ENCODE measurements around the gene DRC1. TPM values are rescaled to one million over a fixed set of nuclear protein-coding genes. Genes with fewer than 3 reads are reported as not detected.
"Not testable (repeated sequence)": the region's sequence is repeated elsewhere in the genome, so short reads cannot be mapped to it uniquely, and the experiment has no call there.

Gene DRC1
- total RNA-seq, 1 donor from 2014 or later: not detected

DNA sequence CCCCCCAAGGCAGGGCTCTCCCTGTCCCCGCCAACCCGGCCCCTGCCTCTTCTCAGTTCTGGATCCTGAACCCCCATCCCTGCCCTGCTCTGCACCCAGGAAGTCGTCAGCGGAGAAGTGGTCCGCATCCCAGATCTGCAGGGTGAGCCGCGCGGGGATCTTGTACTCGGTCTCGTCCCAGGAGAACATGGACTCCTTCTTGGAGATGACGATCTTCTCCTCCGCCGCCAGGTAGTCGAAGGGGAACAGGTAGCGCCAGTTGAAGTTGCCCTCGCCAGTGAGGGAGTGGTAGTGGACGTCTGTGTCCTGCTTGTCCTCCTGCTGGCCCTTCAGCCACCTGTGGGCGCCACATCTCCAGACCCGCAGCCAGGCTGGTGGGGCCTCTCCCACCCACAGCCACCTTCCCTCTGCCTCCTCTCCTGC, 59.9 kb downstream of the DRC1 start:
- no peak for ATAC-seq
- DNase-seq (ENCODE audit: low spot score): no peak

DNA sequence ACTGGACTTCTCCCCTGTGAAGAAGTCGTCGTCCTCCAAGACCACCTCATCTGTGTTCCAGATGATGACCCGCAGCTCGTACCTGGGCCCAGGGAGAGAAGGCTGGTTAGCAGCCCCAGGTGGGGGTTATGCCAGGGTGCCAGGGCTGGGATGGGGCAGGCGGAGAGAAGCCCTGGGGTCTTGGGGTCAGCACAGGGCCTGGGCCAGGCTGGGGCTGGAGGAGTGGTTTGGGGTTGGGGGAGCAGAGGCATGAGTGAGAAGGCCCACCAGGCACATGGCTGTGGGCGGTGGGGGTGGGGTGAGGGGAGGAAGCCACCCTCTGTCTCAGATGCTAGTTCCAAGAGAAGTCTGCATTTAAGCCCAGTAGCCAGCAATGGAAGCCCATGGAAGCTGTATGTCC, 60.4 kb downstream of the DRC1 start:
- DNase-seq (ENCODE audit: low spot score): no peak
- peak; percentile 7 for ATAC-seq

DNA sequence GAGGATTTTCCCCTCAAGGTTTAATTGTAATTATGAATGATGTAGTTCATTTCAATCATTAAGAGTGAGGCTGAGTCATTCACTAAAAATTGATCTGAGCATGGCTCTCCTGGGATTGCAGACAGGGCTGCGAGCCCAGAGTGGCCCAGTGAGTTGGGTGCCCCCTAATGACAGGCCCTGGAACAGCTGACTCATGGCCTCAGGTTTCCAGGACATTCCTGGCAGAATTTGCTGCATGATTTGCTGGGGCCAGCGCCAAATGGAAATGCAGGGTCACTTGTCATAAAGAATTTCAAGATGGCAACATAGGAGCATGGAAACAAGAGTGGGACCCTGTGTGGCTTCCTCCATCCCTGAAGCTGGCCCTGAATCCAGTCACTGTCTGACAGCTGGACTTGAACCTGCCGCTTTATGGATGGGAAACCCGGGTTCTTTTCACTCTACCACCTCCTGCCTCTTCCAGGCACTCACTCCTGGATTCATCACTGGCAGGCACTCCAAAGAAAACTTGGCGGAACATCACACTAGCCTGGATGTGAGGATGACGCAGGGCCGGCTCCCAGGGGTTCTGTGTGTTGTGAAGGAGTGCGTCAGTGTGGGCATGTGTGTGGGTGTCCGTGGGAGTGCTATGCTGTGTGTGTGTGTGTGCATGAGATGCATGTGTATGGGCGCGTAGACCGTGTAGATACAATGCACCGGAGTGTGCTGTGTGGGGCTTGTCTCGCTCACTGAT, 61.0 kb downstream of the DRC1 start:
- ATAC-seq (peak; percentile 95), DNase-seq (ENCODE audit: low spot score) (peak; percentile 69)

DNA sequence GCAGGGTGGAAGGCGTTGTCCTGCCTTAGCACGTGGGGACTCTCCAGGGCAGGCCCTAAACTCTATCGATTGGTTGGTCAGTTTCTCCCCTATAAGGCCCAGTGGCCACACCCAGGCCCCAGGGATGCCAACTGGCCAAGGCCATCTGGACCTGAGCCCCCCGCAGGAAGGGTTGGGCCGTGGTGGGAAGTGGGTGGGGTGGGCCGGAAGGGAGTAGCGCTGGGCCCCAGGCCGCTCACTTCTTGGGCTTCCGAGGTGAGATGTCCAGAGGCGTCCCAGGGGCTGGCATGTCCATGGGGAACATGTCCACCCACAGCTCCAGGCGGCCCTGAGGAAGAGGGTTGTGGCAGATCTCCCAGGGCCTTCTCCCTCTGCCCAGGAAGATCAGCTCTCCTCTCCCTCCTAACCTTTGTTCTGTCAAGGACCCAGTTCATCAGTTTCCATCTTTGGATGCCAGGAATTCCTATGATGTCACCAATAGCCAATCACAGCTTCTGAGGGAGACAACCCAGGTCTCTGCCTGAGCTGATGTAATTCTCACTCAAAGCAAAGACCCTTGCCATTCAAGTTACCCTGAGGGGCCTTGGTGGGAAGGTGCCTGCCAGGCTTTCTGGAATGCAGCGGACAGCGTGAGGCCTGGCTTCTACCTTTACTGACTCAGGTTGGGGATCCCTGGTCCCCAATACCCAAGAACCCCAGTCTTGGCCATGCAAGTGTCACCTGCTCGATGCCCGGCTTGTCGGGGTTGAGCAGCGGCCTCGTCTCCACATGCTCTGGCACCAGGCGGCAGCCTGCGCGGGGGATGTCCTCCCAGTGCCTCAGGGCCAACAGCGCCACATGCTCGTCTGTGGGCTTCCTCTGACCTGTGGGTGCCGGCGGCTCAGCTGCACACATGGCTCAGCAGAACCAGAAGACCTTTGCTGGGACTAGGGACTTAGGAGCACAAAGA, 61.8 kb downstream of the DRC1 start:
- DNase-seq (ENCODE audit: low spot score) (no peak), ATAC-seq (no peak)

DNA sequence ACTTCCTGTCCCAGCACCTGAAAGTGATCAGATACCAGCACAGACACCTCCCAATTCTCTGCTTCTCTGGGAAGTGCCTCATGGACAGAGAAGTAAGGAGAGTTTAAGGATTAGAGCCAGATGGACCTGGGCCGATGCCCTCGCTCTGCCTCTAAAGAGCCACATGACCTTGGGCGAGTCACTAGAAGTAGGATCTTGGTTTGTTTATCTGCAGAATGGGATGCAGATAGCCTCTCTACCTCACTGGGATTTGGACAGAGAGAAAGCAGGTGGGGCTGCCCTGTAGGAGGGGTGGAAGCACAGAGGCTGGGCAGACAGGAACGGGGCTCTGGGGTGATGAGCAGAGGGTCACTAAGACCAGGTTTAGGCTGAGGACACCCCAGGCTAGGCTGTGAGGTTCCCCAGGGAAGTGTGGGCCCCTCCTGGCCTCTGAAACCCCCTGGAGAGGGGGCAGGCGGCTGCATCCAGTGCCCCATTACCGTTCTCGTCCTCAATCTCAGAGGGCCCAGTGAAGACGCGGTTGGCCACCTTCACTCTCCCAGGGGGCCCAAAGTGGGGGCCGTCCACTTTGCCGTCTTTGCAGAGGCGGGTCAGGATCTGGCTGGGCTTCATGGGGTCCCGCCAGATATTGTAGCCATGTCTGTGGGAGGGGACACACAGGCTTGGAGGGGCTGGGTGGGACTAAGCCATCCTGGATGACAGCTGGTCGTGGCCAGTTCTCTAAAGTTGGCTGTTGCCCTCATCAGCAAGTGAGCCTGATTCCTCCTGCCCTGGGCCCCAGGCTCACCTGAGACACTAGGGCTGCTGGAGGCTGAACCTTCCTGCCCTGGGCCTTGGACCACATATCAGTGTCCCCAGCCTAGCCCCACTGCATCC, 62.9 kb downstream of the DRC1 start:
- DNase-seq (ENCODE audit: low spot score): no peak
- ATAC-seq: no peak

DNA sequence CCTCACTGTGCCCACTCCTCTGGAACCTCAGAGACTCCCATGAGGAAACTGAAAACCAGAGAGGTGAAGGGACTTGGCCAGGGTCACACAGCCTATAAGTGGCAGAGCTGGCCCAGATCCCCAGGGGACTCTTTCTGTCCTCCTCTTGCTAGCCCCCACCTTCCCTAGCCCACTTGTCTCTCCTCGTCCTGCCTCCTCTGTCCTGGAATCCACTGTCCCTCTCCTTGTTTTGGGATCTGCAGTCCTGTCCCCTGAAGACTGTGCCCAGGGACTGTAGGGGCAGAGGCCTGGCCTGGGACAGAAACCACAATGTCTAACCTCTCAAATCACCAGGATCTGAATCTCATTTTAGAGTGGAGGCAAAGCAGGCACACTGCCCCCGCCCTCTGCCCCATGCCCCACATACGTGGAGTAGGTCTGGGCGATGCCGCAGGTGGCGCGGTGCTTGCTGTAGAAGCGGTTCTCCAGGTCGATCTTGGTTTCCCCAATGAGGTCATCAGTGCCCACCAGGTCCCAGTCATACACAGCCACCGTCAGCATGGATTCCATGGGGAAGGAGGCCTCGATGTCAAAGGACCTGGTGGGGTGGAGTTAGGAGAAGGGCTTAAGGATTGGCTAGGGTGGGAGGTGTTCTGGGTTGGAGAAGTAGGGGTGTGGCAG, 63.7 kb downstream of the DRC1 start:
- ATAC-seq (no peak), DNase-seq (ENCODE audit: low spot score) (no peak)

DNA sequence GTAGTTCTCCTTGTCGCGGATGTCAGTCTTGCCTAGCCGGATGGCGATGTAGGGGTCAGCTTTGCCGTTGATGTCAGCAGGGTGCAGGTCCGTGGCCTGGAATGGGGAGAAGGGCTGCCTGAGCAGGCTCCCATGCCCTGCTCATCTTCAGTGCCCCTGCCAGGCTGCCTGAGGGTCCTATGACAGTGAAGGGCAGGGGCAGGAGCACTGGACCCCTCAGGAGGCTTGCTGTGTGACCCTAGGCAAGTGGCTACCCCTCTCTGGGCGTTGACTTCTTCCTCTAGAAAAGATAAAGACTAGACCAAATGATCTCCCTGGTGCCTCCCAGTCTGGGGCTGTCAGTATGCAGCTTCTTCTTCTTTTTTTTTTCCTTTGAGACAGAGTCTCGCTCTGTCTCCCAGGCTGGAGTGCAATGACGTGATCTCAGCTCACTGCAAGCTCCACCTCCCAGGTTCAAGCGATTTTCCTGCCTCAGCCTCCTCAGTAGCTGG, 64.3 kb downstream of the DRC1 start:
- ATAC-seq (no peak), DNase-seq (ENCODE audit: low spot score) (no peak)

DNA sequence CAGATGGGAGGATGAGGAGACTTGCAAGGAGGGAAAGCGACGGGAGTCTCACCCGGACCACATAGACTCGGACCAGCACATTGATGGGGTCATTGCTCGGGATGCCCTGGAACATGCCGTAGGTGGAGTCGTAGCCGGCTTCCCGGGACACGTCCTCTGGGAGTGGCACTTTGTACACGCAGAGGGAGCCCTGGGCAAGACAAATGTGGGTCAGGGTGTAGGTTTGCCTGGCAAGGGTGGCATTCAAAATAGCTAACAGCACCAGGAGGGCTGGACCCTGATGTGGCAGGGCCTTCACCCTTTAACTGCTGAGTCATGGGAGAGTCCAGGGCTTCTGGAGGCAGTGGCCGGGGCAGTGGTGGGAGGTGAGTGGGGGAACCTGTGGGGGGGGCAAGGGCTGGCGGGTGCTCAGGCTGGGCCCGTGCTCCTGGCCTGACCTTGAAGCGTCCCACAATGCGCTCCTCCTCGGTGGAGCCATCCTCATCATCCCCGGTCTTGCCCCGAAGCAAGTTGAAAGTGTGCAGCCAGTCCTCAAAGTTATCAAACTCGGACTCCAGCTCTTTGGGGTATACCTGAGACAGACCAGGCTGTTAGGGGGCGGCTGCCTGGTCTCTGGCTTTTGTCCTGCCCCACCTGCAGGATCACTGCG, 65.1 kb downstream of the DRC1 start:
- ATAC-seq (no peak), DNase-seq (ENCODE audit: low spot score) (no peak)

DNA sequence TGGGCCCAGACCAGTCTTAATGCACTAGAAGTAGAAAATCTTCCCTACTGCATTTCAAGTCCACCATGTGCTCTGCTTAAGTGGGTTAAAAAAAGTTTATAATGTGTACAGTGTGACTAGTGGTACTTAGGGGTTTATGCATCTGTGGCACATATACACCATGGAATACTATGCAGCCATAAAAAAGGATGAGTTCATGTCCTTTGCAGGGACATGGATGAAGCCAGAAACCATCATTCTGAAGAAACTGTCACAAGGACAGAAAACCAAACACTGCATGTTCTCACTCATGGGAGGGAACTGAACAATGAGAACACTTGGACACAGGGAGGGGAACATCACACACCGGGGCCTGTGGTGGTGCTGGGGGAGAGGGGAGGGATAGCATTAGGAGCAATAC, 66.8 kb downstream of the DRC1 start:
- not testable (repeated sequence) for ATAC-seq; DNase-seq (ENCODE audit: low spot score)

DNA sequence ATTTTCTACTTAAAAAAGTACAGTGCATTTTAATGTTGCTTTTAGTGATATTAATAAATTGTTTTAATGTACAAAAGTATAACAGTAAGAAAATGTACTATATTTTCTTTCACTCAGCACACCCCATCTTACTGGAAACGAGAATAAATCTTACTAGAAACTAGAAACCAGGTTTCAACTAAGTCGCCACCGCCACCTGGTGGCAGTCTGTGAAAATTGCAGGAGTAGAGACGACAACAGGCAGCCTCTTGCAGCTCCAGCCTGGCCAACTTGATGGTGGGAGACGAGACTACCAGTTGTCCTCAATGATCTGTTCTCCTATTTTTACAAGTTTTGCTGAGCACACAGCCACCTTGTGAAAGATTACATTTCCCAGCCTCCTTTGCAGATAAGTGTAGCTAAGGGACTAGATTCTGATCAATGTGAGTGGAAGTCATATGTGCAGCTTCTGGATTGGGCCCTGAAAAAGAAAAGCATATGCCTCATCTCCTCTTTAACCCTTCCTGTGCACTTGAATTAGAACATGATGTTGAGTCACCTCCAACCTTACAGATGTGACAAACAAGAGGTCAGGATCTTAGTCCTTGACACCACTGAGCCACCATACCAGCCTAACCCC, 67.5 kb downstream of the DRC1 start:
- peak; percentile 61 for ATAC-seq

DNA sequence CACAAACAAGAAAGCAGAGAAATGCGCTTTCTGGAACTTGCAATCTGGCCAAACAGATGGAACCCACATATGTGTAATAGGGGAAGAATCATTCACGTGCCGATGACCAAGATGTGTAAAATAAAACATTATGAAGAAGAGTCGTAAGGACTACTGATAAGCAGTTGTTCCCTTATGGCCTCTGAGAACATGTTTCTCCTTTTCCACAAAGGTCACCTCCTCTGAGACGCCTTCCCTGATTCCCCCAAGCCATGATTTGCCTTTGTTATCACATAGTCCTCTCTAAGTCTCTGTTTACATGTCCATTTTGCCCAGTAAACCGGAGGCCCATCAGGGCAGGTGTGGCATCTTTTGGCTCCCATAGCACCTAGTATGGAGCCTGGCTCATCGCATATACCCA, 68.2 kb downstream of the DRC1 start:
- ATAC-seq: no peak
- DNase-seq (ENCODE audit: low spot score): no peak

More for the DNA sequence above, 67.5 kb downstream of the DRC1 start:
- DNase-seq (ENCODE audit: low spot score): no peak

DNA sequence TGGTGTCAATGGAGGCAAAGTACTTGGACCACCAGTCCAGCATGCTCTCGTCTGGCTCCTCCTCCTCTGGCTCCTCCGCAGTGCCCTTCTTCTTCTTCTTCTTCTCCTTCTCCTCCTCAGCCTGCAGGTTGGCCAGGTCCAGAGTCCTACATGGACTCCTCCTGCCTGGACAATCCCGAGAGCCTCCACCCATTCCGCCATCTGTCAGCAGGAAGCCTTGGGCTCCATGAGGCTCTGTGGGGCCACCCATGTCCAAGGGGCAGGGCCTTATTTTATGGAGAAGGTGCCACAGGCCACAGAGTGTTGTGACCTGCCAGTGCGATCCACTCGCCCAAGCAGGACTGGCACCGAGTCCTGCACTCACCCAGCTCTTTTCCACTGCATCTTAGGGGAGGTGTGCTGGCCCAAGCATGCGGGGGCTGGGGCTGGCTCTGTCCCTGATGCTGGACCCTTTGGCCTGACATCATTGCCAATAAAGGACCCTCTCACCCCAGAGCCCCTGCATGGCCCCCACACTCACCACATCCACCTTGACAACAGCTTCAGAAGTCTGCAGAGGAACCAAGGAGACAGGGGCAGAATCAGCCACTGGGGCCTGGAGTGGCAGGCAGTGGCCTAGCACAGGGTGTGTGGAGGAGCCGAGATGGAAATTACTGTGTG, 69.0 kb downstream of the DRC1 start:
- DNase-seq (ENCODE audit: low spot score) (no peak), ATAC-seq (no peak)

DNA sequence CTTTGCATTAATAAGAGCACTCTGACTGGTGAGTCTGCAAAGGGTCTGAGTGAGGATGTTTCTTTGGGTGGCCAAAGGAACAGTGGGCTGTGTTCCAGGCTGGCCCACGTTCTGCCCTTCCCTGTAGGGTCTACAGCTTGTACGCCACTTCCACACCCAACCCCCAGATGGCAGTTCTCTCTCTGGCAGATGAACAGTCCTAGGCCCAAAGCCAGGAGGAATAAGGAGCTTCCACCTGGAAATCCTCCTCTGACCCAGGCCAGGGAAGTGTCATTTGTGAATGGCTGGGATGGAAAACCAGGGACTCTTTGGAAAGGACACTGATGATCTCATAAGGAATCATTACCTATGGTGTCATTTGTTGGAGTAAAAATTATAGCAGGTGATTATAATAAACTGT, 69.6 kb downstream of the DRC1 start:
- ATAC-seq (no peak), DNase-seq (ENCODE audit: low spot score) (no peak)

DNA sequence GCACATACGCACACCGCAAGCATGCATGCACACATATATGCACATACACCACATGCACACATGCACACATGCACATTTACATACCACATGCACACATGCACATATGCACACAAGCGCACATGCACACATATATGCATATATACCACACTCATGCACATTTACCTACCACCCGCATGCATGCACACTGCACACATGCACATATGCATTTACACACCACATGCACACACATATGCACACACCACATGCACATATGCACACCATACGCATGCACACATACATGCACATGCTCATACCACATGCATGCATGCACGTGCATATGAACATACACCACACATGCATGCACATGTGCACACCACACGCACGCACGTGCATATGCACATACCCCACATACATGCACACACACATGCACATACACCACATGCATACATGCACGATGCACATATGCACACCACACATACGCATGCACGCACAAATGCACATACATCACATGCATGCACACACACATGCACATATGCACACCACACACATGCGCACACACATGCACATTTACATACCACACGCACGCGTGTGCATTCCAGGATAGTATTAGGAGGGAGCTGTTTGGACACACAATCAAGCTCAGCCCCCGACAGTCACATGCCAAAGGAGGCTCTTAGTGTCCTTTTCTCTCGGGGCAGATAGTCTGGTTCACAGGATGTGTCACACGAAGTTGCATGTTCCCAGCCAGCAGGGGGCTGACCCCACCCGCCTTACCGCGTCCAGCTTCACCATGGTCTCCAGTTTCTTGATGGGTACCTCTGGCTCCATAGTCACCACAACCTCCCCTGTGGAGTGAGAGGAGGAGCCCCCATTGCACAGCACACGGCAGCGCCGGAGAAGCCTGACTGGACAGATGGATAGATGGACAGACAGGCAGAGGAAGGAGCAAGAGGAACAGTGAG, 70.3 kb downstream of the DRC1 start:
- no peak for DNase-seq (ENCODE audit: low spot score)
- ATAC-seq: peak; percentile 38

DNA sequence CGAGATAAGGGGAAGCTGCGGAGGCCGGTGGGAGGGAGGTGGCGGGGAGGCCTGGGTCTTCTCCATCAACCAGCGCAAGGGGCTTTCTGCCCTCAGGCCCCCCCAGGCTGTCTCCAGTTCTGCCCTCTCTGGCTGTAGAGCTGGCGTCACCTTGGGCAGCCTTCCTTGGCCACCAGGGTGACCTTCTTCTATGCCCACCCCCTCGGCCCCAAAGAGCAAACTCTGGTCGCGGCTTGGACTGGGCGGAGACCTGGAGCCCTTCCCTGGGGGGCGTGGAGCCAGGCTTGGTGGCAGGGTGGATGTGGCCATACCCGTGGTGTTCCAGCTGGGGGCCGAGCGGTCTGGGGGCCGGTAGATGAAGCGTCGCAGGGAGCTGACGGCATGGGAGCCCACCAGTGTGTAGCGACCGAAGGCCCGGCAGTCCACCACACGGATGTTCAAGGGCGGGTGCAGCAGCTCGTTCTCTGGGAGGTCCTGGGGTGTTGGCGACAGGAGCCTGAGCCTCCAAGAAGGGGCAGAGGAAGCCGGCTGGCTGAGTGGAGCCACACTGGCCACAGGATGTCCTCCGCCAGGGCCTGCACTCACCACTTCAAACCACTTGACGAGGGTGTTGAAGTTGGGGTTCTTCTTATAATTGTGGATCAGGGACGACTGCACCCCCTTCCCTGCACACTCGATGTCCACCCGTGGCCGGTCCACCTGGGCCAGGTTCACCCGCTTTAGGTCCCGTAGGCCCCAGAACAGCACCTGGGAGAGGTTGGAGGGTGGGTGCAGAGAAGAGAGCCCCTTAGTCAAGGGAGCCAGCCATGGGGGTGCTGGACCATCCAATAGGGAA, 71.3 kb downstream of the DRC1 start:
- DNase-seq (ENCODE audit: low spot score): no peak
- no peak for ATAC-seq

DNA sequence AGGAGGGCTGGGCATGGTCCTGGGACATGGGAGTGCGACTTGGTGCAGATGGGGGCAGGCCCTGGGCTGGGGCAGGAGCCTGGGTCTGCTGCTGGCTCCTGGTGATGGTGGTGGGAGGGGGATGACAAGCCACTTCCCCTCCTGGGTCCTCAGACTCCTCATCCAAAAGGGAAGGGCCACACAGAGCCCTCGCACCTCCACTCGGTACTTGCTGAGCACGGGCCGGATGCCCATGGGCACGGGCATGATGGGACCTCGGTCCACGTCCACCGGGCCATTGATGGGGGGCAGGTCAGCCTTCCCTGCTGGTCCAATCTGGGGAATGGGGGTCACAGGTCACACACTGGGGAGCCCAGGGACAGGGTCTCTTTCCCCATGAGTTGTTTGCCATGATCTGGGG, 72.1 kb downstream of the DRC1 start:
- DNase-seq (ENCODE audit: low spot score) (no peak), ATAC-seq (no peak)

DNA sequence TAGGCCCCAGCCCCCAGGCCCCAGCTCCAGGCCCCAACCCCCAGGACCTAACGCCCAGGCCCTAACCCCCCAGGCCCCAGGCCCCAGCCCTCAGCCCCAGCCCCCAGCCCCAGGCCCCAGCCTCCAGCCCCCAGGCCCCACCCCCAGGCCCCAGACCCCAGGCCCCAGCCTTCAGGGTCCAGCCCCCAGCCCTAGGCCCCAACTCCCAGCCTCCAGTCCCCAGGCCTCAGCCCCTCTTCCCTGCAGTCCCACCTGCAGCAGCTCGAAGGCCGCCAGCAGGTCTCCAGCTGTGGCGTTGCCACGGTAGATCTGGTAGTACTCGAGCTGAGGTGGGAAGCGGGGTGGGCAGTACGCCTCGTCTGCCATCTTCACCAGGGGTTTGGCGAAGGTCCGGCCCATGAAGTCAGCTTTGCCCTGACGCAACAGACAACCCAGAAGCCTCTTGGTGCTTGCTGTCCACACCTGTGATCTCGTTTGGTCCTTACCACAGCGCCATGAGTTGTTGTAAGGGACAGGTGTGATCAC, 72.6 kb downstream of the DRC1 start:
- DNase-seq (ENCODE audit: low spot score) (no peak), ATAC-seq (no peak)
